Cardiac fibroblast (primary cell): ENCODE data around the gene NEDD4L.

Experiments
- DNase-seq, 2 donors: peaks; one replicate each; pipeline versions ENCODE4 v3.0.0 to v3.0.0-alpha.2; 2010; ENCODE audit warnings: low read depth in 2 of 2
- H3K4me3 ChIP-seq, 2 donors: replicated peaks in 1 of 2; 1 replicate in 1 of 2; 2 replicates in 1 of 2; pipeline ENCODE4 v1.5.1; 2011; ENCODE audit warnings: low read depth in 2 of 2, low read length in 2 of 2, mild to moderate bottlenecking in 2 of 2, moderate library complexity in 1 of 2
- TF ChIP-seq, protein P1 (sequence below): IDR thresholded peaks from one replicate; pipeline ENCODE4 v1.5.1; 2011; ENCODE audit warnings: low read depth, mild to moderate bottlenecking, low read length, inconsistent platforms

Gene NEDD4L

DNA sequence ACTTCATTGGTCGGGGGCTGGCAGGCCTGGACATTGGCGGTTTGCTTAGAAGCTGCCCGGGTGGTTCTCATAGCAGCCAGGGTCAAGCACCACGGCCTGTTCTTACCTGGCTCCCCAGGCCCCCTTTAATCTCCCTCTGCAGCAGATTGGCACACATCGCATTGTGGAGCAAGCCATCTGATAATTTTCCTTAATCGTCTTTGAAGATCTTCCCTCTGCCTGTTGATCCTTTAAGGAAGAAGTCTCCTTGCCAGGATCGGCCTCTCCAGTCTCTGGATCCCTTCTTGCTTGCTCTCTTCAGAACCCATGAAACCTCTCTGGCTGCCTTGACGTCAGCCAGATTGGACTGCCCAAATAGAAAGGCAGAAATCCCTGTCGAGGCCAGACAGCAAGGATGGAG, 75.8 kb downstream of the NEDD4L start:
- TF ChIP-seq, protein P1, sequence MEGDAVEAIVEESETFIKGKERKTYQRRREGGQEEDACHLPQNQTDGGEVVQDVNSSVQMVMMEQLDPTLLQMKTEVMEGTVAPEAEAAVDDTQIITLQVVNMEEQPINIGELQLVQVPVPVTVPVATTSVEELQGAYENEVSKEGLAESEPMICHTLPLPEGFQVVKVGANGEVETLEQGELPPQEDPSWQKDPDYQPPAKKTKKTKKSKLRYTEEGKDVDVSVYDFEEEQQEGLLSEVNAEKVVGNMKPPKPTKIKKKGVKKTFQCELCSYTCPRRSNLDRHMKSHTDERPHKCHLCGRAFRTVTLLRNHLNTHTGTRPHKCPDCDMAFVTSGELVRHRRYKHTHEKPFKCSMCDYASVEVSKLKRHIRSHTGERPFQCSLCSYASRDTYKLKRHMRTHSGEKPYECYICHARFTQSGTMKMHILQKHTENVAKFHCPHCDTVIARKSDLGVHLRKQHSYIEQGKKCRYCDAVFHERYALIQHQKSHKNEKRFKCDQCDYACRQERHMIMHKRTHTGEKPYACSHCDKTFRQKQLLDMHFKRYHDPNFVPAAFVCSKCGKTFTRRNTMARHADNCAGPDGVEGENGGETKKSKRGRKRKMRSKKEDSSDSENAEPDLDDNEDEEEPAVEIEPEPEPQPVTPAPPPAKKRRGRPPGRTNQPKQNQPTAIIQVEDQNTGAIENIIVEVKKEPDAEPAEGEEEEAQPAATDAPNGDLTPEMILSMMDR = no peak
- no peak overlapping the region for H3K4me3 ChIP-seq
- no peak for DNase-seq

DNA sequence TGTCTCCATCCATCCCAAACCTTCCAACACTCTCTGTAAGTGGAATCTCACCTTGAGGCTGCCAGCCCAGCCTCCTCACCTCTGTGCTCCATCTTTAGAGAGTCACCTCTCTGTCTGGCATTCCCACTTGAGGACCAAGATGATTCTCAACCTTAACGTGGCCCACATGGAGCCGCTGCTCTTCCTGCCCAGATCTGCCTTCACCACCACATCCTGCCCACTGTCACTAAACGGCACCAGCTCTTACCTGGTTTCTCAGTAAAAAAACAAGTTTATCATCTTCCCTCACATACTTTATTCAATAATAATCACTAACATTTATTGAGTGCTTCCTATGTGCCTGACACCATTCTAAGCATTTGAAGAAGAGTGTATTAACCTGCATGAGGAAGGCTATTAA, 80.4 kb downstream of the NEDD4L start:
- TF ChIP-seq, protein P1 = no peak
- no peak for DNase-seq
- no peak overlapping the region for H3K4me3 ChIP-seq

DNA sequence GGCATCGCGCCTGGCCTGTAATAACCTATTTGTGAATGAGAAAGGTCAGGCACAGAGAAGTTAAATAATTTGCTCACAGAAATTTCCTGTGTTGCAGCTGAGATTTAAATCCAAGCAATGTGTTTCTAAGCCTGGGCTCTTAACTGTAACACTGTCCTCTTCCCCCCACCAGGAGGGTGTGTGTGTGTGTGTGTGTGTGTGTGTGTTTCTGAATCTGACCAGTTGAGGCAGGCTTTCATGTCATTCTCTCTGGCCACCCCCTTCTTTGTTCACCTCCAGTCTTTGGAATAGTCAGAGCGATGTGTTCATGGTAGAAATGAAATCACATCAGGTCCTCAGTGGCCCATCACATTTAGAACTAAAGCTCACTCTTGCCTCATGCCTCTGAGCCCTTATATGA, 81.2 kb downstream of the NEDD4L start:
- H3K4me3 ChIP-seq = no peak overlapping the region
- TF ChIP-seq, protein P1 = no peak
- peak in 1 of 2 donors; percentile 11 for DNase-seq

DNA sequence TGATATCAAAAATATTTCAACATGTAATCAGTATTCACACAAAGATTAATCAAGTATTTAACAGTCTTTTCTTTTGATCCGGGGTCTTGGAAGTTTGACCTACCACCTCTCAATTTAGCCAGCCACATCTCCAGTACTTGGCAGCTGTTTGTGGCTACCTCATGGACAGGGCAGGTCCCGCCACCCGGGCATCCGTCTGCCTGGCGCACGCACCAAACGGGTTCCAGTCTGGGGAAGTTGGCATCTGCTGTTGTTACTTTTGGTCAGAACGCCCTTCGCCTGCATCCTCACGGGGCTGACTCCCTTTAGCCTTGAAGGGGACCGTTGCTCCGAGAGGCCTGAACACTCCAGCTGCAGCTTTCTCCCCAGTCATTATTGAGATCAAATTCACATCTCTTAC, 81.7 kb downstream of the NEDD4L start:
- TF ChIP-seq, protein P1 = no peak
- no peak for DNase-seq
- H3K4me3 ChIP-seq = no peak overlapping the region

DNA sequence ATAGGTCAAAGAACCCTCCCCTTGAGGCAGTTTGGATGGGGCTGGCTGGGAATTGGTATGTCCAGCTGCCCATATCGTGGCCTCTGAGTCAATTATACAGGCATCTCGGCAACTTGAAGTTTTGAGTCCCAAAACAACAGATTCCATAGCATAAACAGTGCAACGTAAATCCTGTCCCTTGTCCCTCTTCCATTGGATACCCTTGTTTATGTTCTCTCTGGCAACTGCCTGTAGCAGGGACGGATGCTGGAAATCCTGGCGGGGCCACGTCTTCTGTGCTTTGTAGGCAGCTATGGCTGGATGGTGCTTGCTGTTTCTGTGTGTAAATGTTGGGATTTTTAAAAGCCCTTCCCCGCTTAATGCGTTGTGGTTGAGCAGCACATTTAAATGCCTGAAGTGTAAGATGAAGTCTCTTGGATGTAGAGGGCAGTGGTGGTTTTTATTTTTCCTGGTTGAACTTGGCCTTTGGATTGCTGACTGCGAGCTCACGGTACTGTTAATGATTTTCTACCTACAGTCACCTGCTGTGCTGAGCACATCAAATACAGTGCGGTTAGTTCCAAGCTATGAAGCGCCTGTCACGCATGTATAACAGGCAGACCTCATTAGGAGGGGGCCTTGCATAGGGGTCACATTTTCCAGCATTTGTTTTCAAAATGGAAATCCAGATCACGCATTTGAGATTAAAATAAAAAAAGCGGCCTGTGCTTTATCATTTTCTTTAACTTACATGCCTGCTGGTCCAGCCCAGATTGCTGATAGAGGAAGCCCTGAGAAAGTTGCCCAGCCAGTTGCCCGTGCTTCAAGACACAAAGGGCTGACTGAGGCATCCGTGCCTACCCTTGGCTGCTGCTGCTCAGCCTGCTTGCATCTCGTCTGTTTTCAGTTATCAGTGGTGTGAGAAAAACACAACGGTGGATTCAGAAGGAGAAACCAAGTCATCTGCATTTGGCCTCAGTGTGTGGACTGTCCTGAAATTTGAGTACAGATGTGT, 84.7 kb downstream of the NEDD4L start:
- H3K4me3 ChIP-seq = no peak overlapping the region
- no peak for DNase-seq
- TF ChIP-seq, protein P1 = no peak

DNA sequence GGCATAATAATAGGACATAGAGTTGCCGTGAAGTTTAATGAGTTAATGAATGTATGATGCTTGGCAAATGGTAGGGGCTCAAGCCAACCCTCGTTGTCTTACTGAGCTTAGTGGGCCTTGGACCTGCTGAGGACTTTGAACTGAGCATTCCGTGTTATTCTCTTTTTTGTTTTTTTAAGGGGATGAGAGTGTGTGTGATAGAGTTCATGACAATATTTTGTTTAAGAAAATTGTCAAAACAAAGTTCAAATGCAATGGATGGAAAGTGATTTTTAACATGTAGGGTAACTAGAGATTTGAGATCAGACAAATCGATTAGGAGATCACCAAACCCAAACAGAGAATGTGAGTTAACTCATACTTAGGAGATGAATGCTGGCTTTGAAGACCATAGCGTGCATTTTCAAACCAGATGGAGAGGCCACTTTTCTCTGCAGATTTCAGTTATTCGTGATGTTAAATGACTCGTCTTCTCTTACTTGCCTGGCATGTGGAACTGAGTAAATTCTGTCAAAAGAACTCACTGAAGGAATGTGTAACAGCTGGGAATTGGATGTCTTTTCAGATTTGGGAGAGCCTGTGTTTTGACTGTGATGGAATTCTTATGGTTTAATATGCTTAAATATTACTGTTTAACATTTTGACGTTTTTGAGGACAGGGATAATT, 88.7 kb downstream of the NEDD4L start:
- TF ChIP-seq, protein P1 = no peak
- H3K4me3 ChIP-seq = no peak overlapping the region
- DNase-seq = no peak
